ENCODE data around the gene CDK13. TPM values are rescaled to one million over a fixed set of nuclear protein-coding genes. Genes with fewer than 3 reads are reported as not detected.
"Not testable (repeated sequence)": the region's sequence is repeated elsewhere in the genome, so short reads cannot be mapped to it uniquely, and the experiment has no call there.

Gene CDK13
- total and polyA plus RNA-seq, 7 experiments from 2014 or later = 26.3 to 117 (median 105) TPM

DNA sequence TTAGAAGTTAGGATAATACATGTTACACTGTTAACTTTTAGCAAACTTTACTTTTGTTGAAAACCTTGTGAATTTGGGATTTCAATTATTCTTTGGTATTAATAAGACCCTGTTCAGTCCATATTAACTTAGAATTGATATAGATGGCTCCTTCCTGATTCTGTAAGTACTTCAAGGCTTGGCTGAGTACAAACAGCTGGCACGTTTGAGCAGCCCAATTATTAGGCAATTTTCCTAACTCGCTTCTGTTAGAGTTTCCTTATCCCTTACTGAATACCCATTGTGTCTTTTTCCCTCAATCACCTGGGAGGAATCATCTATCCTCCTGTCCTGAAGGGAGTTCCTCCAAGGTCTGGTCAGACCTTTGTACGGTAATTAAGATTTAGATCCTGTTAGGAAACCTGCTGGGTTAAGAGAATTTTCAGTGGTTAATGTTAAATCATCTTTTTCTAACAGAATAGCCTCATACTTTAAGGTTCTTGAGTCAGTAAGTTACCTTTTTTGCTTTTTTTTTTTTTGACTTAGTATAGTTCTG is 195.6 kb downstream of the CDK13 start:
- H3K27ac ChIP-seq (ENCODE audit: low read depth, low read length); H3K27ac Mint-ChIP-seq; H3K36me3 ChIP-seq (ENCODE audit: control insufficient read depth in 2 of 3, insufficient read depth in 3 of 3, low read length in 3 of 3); H3K4me3 ChIP-seq (ENCODE audit: low read length); CTCF ChIA-PET; intact Hi-C loops (cut with micrococcal nuclease); H3K4me1 ChIP-seq (ENCODE audit: control insufficient read depth in 2 of 2, insufficient read depth in 2 of 2, low read length in 2 of 2); DNase-seq; H3K4me1 Mint-ChIP-seq; H3K9me3 ChIP-seq (ENCODE audit: control insufficient read depth in 2 of 3, low read length in 3 of 3); POLR2A ChIA-PET; H3K27me3 ChIP-seq (ENCODE audit: control insufficient read depth in 2 of 2, insufficient read depth in 2 of 2, low read length in 2 of 2); H3K4me3 Mint-ChIP-seq; ATAC-seq; H3K9me3 Mint-ChIP-seq: not testable (repeated sequence)
- Mint-ChIP-seq H3K36me3 (peaks cover 0 to 12% (median 3%) of the 10 kb centered on the region in 5 donors), H3K27me3 (peaks cover 4 to 19% (median 11%) of the 10 kb centered on the region in 5 donors)

DNA sequence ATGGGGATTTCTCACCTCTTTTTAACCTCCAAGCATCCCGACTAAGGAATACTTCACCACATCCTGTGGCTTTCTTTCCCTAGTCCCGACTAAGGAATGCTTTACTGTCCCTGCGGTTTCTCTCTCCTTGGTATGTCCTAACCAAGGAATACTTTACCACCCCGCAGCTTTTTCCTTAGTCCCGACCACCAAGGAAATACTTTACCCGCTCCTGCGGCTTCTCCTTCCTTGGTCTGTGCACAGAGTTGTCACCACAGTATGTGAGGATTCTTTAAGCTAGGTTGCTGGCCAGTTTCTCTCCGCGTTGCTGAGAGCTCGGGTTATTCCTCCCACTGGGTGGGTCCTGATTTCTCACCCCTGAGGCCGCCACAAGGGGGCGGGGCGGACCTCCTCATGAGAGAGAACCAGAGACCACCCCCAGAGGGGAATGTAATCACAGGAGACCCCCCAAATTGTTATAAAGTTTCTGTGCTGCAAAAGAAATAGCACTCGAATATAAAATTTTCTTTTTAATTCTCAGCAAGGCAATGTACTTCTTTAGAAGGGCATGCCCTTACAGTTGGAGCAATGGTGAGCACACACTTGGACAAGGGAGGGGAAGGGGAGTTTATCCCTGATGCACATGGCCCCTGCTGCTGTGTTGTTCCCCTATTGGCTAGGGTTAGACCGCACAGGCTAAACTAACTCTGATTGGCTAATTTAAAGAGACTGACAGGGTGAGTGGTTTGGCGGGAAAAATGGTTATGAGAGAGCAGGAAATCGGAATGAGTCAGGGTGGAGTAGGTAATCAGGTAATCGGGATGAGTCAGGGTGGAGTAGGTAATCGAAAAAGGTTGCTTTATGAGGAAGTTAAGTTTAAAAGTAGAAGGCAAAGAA is 197.6 kb downstream of the CDK13 start:
- ChIA-PET CTCF (no interaction called here), POLR2A (no interaction called here)
- intact Hi-C loops (cut with micrococcal nuclease) = no loop called here
- DNase-seq = no peak
- Mint-ChIP-seq H3K27ac (peak overlapping the region in 1 of 9 donors; percentile 23), H3K4me1 (peaks cover 0 to 3% (median 0%) of the 10 kb centered on the region in 7 donors), H3K36me3 (peaks cover 0 to 12% (median 4%) of the 10 kb centered on the region in 5 donors), H3K4me3 (no peak overlapping the region), H3K9me3 (peaks cover 0 to 4% (median 0%) of the 10 kb centered on the region in 11 donors), H3K27me3 (peaks cover 4 to 19% (median 11%) of the 10 kb centered on the region in 5 donors)
- Histone ChIP-seq H3K9me3 (ENCODE audit: control insufficient read depth in 2 of 3, low read length in 3 of 3) (no peaks in the 10 kb centered on the region), H3K27me3 (ENCODE audit: control insufficient read depth in 2 of 2, insufficient read depth in 2 of 2, low read length in 2 of 2) (no peaks in the 10 kb centered on the region), H3K4me3 (ENCODE audit: low read length) (no peak overlapping the region), H3K27ac (ENCODE audit: low read depth, low read length) (no peak overlapping the region), H3K36me3 (ENCODE audit: control insufficient read depth in 2 of 3, insufficient read depth in 3 of 3, low read length in 3 of 3) (no peaks in the 10 kb centered on the region), H3K4me1 (ENCODE audit: control insufficient read depth in 2 of 2, insufficient read depth in 2 of 2, low read length in 2 of 2) (no peaks in the 10 kb centered on the region)
- ATAC-seq = no peak

DNA sequence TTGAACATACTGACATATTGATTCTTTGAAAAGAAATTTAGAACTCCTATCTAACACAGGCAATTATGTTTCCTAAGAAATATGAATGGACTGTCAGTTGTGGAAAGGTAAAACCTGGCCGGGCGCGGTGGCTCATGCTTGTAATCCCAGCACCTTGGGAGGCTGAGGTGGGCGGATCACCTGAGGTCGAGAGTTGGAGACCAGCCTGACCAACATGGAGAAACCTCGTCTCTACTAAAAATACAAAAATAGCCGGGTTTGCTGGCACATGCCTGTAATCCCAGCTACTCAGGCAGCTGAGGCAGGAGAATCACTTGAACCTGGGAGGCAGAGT is 198.2 kb downstream of the CDK13 start:
- H3K27ac Mint-ChIP-seq = peak overlapping the region in 1 of 9 donors; percentile 23
- H3K4me3 Mint-ChIP-seq; H3K4me3 ChIP-seq (ENCODE audit: low read length); H3K27ac ChIP-seq (ENCODE audit: low read depth, low read length); CTCF ChIA-PET; POLR2A ChIA-PET; H3K9me3 Mint-ChIP-seq; H3K4me1 Mint-ChIP-seq; ATAC-seq; intact Hi-C loops (cut with micrococcal nuclease); H3K4me1 ChIP-seq (ENCODE audit: control insufficient read depth in 2 of 2, insufficient read depth in 2 of 2, low read length in 2 of 2); H3K27me3 ChIP-seq (ENCODE audit: control insufficient read depth in 2 of 2, insufficient read depth in 2 of 2, low read length in 2 of 2); DNase-seq; H3K36me3 ChIP-seq (ENCODE audit: control insufficient read depth in 2 of 3, insufficient read depth in 3 of 3, low read length in 3 of 3); H3K9me3 ChIP-seq (ENCODE audit: control insufficient read depth in 2 of 3, low read length in 3 of 3): not testable (repeated sequence)
- peaks cover 4 to 19% (median 11%) of the 10 kb centered on the region in 5 donors for H3K27me3 Mint-ChIP-seq
- peaks cover 0 to 12% (median 4%) of the 10 kb centered on the region in 5 donors for H3K36me3 Mint-ChIP-seq

DNA sequence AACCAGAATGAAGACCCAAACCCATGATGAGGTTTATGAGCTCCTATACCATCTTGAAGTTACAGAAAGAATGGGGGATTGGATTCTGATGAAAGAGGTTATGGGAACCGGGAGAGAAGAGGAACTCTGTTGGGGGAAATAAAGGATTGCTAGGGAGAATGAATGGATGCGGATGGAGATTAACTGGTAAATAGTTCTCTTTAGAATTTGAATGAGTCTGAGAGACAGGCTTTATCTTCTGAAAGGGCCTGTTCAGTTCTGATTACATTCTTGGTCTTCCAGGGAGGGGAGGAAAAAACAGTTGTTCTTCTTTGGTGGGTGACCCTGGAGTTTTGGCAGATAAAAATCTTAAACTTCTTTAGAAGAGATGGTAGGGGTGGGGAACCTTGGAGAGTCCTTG is 198.6 kb downstream of the CDK13 start:
- Histone ChIP-seq H3K27me3 (ENCODE audit: control insufficient read depth in 2 of 2, insufficient read depth in 2 of 2, low read length in 2 of 2) (no peaks in the 10 kb centered on the region), H3K36me3 (ENCODE audit: control insufficient read depth in 2 of 3, insufficient read depth in 3 of 3, low read length in 3 of 3) (no peaks in the 10 kb centered on the region), H3K9me3 (ENCODE audit: control insufficient read depth in 2 of 3, low read length in 3 of 3) (no peaks in the 10 kb centered on the region), H3K4me1 (ENCODE audit: control insufficient read depth in 2 of 2, insufficient read depth in 2 of 2, low read length in 2 of 2) (no peaks in the 10 kb centered on the region), H3K4me3 (ENCODE audit: low read length) (no peak overlapping the region), H3K27ac (ENCODE audit: low read depth, low read length) (no peak overlapping the region)
- Mint-ChIP-seq H3K27ac (no peak overlapping the region), H3K9me3 (peaks cover 0 to 4% (median 0%) of the 10 kb centered on the region in 11 donors), H3K4me1 (peaks cover 0 to 3% (median 0%) of the 10 kb centered on the region in 7 donors), H3K36me3 (peaks cover 0 to 9% (median 3%) of the 10 kb centered on the region in 5 donors), H3K27me3 (peaks cover 4 to 15% (median 7%) of the 10 kb centered on the region in 5 donors), H3K4me3 (no peak overlapping the region)
- ChIA-PET POLR2A (no interaction called here), CTCF (no interaction called here)
- intact Hi-C loops (cut with micrococcal nuclease) = no loop called here
- DNase-seq (no peak), ATAC-seq (no peak)

Other genes starting within 250 kb of the CDK13 start
- 10 to 100 TPM; 17.2 to 40.1 (median 33.5) TPM for gene MPLKIP, start 184.4 kb downstream of the CDK13 start, total RNA-seq
- gene MPLKIP, start 184.4 kb downstream of the CDK13 start, polyA plus RNA-seq = 10 to 100 TPM; 66.3 to 68.6 TPM
- 1 to 10 TPM in 4 of 5 experiments, not detected in 1; 2.2 to 2.7 (median 2.4) TPM for gene SUGCT, start 184.7 kb downstream of the CDK13 start, total RNA-seq
- gene SUGCT, start 184.7 kb downstream of the CDK13 start, polyA plus RNA-seq = 1 to 10 TPM in 1 of 2 donors, under 1 TPM in 1; 0.95 to 1.2 TPM

All from naive thymus-derived CD4-positive, alpha-beta T cell (primary cell).